Subcutaneous adipose tissue (tissue), 4 donors: ENCODE measurements around the gene TPBG. TPM values are rescaled to one million over a fixed set of nuclear protein-coding genes. Genes with fewer than 3 reads are reported as not detected.

Experiments
- total RNA-seq, 4 donors: library from RNA; depleted of rRNA; stranded (reverse); fragments of >200 nt; gene quantifications; one replicate each; pipeline ENCODE4 v1.1.0, GENCODE V29; 2016
- TF ChIP-seq, protein P1 (sequence below): fragments of 450-650 bp; IDR thresholded peaks from one replicate; pipeline ENCODE4 v1.5.1; 2016; ENCODE audit warnings: low read depth, mild to moderate bottlenecking, control low read depth, antibody characterized with exemption, moderate library complexity

The TPBG gene
- total RNA-seq, 4 donors from 2014 or later = 8.7 to 13.5 (median 12.6) TPM

DNA sequence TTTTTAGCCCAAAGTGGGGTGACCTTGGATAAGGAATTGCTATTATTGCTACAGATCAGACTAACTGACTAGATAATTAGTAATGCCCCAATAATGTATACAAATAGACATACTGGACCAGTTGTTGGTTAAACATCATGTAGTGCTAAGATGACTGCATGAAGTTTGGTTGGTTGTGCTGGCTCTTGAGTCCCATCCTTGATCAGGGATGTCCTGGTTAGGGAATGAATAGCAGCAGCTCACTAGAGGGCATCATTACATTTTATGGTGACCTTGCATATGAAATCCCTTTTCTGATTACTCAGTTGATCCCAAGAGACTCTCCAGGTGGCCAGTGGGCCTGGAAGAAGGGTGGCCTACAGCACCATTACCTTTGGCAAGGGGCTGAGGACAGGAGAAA is 10.9 kb downstream of the TPBG start:
- TF ChIP-seq, protein P1, sequence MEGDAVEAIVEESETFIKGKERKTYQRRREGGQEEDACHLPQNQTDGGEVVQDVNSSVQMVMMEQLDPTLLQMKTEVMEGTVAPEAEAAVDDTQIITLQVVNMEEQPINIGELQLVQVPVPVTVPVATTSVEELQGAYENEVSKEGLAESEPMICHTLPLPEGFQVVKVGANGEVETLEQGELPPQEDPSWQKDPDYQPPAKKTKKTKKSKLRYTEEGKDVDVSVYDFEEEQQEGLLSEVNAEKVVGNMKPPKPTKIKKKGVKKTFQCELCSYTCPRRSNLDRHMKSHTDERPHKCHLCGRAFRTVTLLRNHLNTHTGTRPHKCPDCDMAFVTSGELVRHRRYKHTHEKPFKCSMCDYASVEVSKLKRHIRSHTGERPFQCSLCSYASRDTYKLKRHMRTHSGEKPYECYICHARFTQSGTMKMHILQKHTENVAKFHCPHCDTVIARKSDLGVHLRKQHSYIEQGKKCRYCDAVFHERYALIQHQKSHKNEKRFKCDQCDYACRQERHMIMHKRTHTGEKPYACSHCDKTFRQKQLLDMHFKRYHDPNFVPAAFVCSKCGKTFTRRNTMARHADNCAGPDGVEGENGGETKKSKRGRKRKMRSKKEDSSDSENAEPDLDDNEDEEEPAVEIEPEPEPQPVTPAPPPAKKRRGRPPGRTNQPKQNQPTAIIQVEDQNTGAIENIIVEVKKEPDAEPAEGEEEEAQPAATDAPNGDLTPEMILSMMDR = no peak

- TF ChIP-seq, protein P1 = no peak
Measured at GRCh38 chr6:82376636-82377035, 13.0 kb downstream of the TPBG start.

DNA sequence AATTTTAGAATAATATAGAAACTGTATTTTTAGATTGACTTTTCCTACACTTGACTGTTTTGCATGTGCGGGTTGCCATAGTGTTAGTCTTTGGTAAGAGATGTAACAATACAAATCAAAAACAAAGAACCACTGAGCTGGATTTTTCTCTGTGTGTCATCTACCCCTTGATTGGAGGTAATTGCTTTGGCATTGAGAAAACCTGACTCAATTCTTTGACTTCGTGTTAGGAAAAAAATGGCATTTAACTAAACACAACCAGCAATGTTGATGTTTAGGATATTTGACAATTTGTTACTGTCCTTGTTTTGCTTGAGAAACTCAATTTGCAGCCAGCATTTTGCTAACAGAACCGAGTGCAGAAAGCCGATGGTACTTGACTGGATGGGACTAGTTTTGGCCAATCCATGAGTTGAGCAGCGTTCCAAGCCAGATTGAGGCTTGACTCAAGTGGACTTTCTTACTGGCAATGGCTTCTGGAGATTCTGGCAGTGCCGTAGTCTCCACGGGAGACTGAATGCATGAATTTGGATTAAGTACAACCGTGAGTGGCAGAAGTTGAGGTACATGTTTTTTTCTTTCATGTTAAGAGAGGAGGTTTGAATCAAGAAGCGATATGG is 17.1 kb downstream of the TPBG start:
- TF ChIP-seq, protein P1 = no peak

DNA sequence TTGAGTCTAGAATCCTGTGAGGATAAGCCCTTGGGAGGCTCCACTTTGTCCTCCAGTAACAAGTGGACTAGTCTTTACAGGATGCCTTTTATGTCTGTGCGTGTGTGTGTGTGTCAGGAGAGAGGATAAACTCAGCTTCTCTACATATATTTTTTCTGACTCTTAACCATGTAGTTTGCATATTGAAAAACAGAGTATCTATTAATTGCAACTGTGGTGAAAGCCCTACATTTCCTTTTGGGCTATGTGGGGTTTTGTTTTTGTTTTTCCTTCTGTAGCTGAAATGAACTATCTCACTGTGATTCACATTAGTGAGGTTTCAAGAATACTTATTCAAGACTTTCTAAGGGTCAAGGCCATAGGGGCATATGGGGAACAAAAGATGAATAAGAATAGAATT is 17.7 kb downstream of the TPBG start:
- TF ChIP-seq, protein P1 = no peak

DNA sequence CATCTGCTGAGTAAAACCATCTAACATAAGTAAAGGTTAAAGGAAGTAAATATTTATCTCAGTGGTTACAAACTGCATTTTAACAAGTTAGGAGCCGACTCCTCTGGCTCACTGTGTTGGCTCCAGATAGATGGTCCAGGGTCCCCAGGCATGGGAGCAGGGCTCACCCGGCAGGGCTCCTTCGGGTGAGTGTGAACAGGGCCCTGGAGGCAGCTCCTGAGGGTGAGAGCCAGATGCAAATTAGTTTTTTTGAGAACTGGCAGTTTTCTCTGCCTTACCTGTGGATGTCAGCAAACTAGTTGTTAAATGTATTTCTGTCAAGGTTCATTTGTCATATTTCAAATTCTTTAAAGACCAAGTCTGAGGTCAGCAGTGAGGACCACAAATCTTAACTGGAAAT is 21.5 kb downstream of the TPBG start:
- TF ChIP-seq, protein P1 = no peak

- TF ChIP-seq, protein P1 = no peak
Measured at GRCh38 chr6:82385546-82385945, 21.9 kb downstream of the TPBG start.

DNA sequence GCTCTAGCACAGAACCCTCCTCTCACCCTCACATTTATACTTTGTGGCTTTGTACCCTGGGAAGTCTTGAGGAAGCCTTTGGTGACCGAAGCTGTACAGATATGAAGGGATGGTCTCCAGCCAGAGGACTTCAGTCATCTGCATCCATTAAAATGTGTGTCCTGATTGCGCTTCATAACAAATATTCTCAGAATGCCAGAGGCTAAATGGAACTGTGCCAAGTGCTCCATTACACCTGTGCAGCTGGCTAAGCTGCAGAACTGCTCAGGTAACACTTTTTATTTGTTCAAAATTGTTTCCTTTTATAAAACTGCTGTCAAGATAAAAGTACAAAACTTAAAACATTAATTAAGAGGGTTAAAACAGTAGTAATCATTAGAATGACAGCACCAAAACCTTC is 22.3 kb downstream of the TPBG start:
- TF ChIP-seq, protein P1 = no peak
